Upper lobe of left lung (tissue), 6 donors: ENCODE measurements around the gene EYS. TPM values are rescaled to one million over a fixed set of nuclear protein-coding genes. Genes with fewer than 3 reads are reported as not detected.

Experiments used
- ATAC-seq, 2 donors: fragments of 200-7000 bp; cut with Tn5 transposase; one replicate each; pipeline ENCODE4 v1.9.1; 2022; ENCODE audit warnings: mild to moderate bottlenecking in 2 of 2, moderate library complexity in 2 of 2; ENCODE audit not compliant: low FRiP score in 2 of 2
- DNase-seq, 2 donors: peaks; one replicate each; pipeline ENCODE4 v3.0.0-alpha.2; 2019 to 2020
- H3K27ac ChIP-seq, 4 donors: fragments of 200-600 bp; sonication (generic); one replicate each; pipeline ENCODE4 v1.5.1; 2016 to 2019
- H3K27me3 ChIP-seq, 4 donors: fragments of 200-600 bp; sonication (generic); one replicate each; pipeline ENCODE4 v1.5.1; 2017 to 2019
- H3K36me3 ChIP-seq, 4 donors: fragments of 200-600 bp; sonication (generic); one replicate each; pipeline ENCODE4 v1.5.1; 2016 to 2019
- H3K4me1 ChIP-seq, 4 donors: fragments of 200-600 bp; sonication (generic); one replicate each; pipeline ENCODE4 v1.5.1; 2018 to 2019
- H3K4me3 ChIP-seq, 4 donors: fragments of 200-600 bp; sonication (generic); one replicate each; pipeline ENCODE4 v1.5.1; 2017 to 2019; ENCODE audit warnings: mild to moderate bottlenecking in 2 of 4, moderate library complexity in 1 of 4
- H3K9me3 ChIP-seq, 4 donors: fragments of 200-600 bp; sonication (generic); one replicate each; pipeline ENCODE4 v1.5.1; 2018 to 2019
- CTCF ChIP-seq, 6 experiments: fragments of 450-650 bp in 4 of 6; fragments of 200-600 bp in 2 of 6; sonication (generic) in 2 of 6; IDR thresholded peaks; one replicate each; pipeline ENCODE4 v1.5.1; 2016 to 2019; ENCODE audit warnings: antibody characterized with exemption in 6 of 6
- EP300 ChIP-seq, 4 donors: sonication (generic); formaldehyde crosslinking; IDR thresholded peaks; one replicate each; pipeline ENCODE4 v1.5.1; 2017; ENCODE audit warnings: antibody characterized with exemption in 4 of 4, control low read depth in 2 of 4
- POLR2A ChIP-seq, 4 donors: fragments of 450-650 bp; IDR thresholded peaks; one replicate each; pipeline ENCODE4 v1.5.1; 2016 to 2017; ENCODE audit warnings: antibody characterized with exemption in 4 of 4, mild to moderate bottlenecking in 2 of 4
- POLR2AphosphoS5 ChIP-seq, 2 donors: sonication (generic); formaldehyde crosslinking; IDR thresholded peaks; one replicate each; pipeline ENCODE4 v1.5.1; 2017; ENCODE audit warnings: antibody characterized with exemption in 2 of 2
- WGBS, 2 donors: methylation state at CpG; one replicate each; pipeline ENCODE4 v1.1.5; 2017 to 2018; 5-methylcytosine and 5-hydroxymethylcytosine counted together
- total RNA-seq, 6 donors: library from RNA; depleted of rRNA in 4 of 6; stranded (reverse); fragments of >200 nt in 4 of 6; gene quantifications; one replicate each; pipeline versions ENCODE4 v1.1.0 to v1.2.1, GENCODE V29; 2016 to 2021
- donor health status: DM: no; HTN: no; CAD: no; lungs with moderate emphysema.
- donor health status: DM: no; HTN: yes; CAD: no; lungs with severe emphysema.

The EYS gene
- total RNA-seq, 6 donors from 2014 or later = under 0.01 to 0.46 (median 0.28) TPM; not detected in 2

- Histone ChIP-seq H3K27ac (no peak overlapping the region), H3K4me1 (no peaks in the 10 kb centered on the region), H3K4me3 (no peak overlapping the region), H3K27me3 (no peaks in the 10 kb centered on the region), H3K9me3 (no peaks in the 10 kb centered on the region), H3K36me3 (no peaks in the 10 kb centered on the region)
- no peak for TF ChIP-seq EP300 (IDR thresholded peaks at IDR 0.05)
- no peak for TF ChIP-seq POLR2A (IDR thresholded peaks at IDR 0.05)
- TF ChIP-seq POLR2AphosphoS5 (IDR thresholded peaks at IDR 0.05) = no peak
- TF ChIP-seq CTCF (IDR thresholded peaks at IDR 0.05) = no peak
- no peak for ATAC-seq
- WGBS, 2 donors = 69 to 87% methylated on average over 1 of the region's 1 CpG
- DNase-seq = no peak
Observed at GRCh38 chr6:64429926-64430325, 1277.1 kb downstream of the EYS start.

- WGBS, 2 donors = 68 to 78% methylated on average over 1 of the region's 1 CpG
- Histone ChIP-seq H3K4me3 (no peak overlapping the region), H3K4me1 (no peaks in the 10 kb centered on the region), H3K27ac (no peak overlapping the region), H3K9me3 (no peaks in the 10 kb centered on the region), H3K27me3 (no peaks in the 10 kb centered on the region), H3K36me3 (no peaks in the 10 kb centered on the region)
- DNase-seq (no peak), ATAC-seq (no peak)
- TF ChIP-seq POLR2A (IDR thresholded peaks at IDR 0.05) (no peak), POLR2AphosphoS5 (IDR thresholded peaks at IDR 0.05) (no peak), CTCF (IDR thresholded peaks at IDR 0.05) (no peak), EP300 (IDR thresholded peaks at IDR 0.05) (no peak)
Observed at GRCh38 chr6:64428186-64428585, 1278.8 kb downstream of the EYS start.

GRCh38 chr6:64415926-64416325, 1291.1 kb downstream of the EYS start:
- Histone ChIP-seq H3K4me1 (no peaks in the 10 kb centered on the region), H3K27ac (no peak overlapping the region), H3K36me3 (no peaks in the 10 kb centered on the region), H3K4me3 (no peak overlapping the region), H3K9me3 (peaks cover 0 to 3% (median 0%) of the 10 kb centered on the region in 4 donors), H3K27me3 (no peaks in the 10 kb centered on the region)
- WGBS, 2 donors = 35 to 41% methylated on average over 2 of the region's 2 CpGs
- TF ChIP-seq POLR2A (IDR thresholded peaks at IDR 0.05) (no peak), EP300 (IDR thresholded peaks at IDR 0.05) (no peak), CTCF (IDR thresholded peaks at IDR 0.05) (no peak), POLR2AphosphoS5 (IDR thresholded peaks at IDR 0.05) (no peak)
- ATAC-seq (peak in 1 of 2 donors; percentile 60), DNase-seq (no peak)

- ATAC-seq = no peak
- no peak for TF ChIP-seq POLR2AphosphoS5 (IDR thresholded peaks at IDR 0.05)
- TF ChIP-seq EP300 (IDR thresholded peaks at IDR 0.05) = no peak
- TF ChIP-seq POLR2A (IDR thresholded peaks at IDR 0.05) = no peak
- TF ChIP-seq CTCF (IDR thresholded peaks at IDR 0.05) = no peak
Observed at GRCh38 chr6:64411226-64411625, 1295.8 kb downstream of the EYS start.

GRCh38 chr6:64409948-64410347, 1297.1 kb downstream of the EYS start:
- no peaks in the 10 kb centered on the region for H3K9me3 ChIP-seq
- TF ChIP-seq POLR2AphosphoS5 (IDR thresholded peaks at IDR 0.05) (no peak), EP300 (IDR thresholded peaks at IDR 0.05) (no peak), CTCF (IDR thresholded peaks at IDR 0.05) (no peak), POLR2A (IDR thresholded peaks at IDR 0.05) (no peak)
- ATAC-seq = no peak
- DNase-seq = no peak
- H3K4me1 ChIP-seq = no peaks in the 10 kb centered on the region
- no peaks in the 10 kb centered on the region for H3K27me3 ChIP-seq
- no peak overlapping the region for H3K27ac ChIP-seq
- WGBS, 2 donors = 74 to 78% methylated on average over 1 of the region's 1 CpG
- no peak overlapping the region for H3K4me3 ChIP-seq
- H3K36me3 ChIP-seq = no peaks in the 10 kb centered on the region

More at GRCh38 chr6:64411226-64411625, 1295.8 kb downstream of the EYS start:
- no peak overlapping the region for H3K27ac ChIP-seq
- no peaks in the 10 kb centered on the region for H3K4me1 ChIP-seq
- no peaks in the 10 kb centered on the region for H3K36me3 ChIP-seq
- no peaks in the 10 kb centered on the region for H3K27me3 ChIP-seq
- H3K4me3 ChIP-seq = no peak overlapping the region
- H3K9me3 ChIP-seq = no peaks in the 10 kb centered on the region
- DNase-seq = no peak
